NCI-H1417 (cell line): ENCODE results near the gene MGAT1.
"Not testable (repeated sequence)": the region's sequence is repeated elsewhere in the genome, so short reads cannot be mapped to it uniquely, and the experiment has no call there.

Experiments
- DNase-seq, 3 experiments: peaks; one replicate each; lab custom pipeline; 2025; lab: John Stamatoyannopoulos, UW

Gene MGAT1

GRCh38 chr5:180804129-180804618 lies 1.6 kb upstream of the MGAT1 start:
- no peak for DNase-seq

DNA sequence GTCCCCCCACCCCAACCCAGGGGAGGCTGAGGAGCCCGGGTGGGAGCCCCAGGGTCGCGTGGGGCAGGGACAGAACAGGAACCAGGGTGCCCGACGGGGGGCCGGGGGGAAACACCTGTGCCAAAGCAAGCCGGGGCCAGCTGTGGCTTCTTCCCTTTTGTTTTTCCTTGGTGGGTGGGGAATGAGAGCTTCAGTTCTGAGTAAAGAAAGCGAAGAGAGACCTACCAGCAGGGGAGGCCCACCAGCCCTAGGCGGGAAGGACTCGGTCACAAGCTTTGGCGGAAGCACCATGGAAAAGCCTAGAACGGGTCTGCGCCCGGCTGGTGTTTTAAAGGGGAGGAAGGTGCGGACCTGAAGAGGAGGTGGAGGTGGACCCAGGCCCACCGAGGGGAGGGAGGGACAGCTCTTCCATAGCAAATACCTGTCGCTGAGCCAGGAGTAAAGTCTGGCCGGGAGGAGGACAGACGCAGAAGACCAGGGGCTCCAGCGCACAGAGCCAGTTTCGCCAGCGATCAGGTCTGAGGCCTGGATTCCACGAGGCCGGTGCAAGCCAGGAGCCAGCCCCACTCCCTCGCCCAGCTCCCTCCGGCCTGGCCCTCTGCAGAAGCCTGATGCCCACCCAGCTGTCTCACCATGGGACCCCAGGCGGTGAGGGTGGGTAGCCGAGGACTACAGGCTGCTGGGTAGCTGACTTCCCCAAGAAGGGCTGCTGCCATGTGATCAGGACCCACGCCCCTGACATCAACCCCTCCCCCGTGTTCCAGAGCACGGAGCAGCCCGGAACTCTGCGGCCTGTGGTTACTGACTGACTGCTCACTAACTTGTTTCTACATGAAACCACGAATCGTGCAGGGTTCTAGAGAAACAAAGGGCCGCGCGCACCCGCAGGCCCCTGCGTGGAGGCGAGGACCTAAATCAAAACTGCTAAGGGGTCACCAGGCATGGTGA lies 849 bp upstream of the MGAT1 start:
- DNase-seq: no peak

DNA sequence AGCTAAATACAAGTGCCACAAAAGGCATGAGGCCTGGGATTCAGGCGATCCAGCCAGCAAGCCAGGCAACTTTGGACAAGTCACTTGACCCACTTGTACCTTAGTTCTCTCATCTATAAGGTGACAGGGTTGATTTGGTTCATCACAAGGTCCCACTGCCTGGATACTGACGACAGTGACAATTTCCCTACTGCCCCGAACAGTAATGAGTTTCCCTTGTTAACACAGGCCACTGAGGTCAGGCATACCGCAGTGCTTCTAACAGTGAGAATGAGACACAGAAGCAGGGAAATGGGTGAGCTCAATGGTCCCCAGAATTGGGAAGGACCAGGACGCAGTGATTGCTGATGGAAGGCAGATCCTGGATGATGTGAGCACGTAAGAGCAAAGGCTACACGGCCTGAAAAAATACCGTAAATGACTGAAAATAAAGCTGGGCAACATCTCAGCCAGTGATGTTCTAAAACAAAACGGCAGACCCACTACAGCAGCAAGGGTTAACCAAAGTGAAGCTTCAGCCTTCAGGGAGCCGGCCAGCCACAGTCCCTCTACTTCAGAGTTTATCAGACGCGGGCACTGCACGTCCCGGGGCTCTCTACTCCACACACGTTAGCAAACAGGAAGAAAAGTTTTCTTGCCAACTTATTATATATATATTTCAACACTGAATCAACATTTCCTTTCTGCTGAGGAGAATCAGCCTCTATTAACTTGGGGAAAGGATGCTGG lies 846 bp downstream of the MGAT1 start:
- DNase-seq: no peak

DNA sequence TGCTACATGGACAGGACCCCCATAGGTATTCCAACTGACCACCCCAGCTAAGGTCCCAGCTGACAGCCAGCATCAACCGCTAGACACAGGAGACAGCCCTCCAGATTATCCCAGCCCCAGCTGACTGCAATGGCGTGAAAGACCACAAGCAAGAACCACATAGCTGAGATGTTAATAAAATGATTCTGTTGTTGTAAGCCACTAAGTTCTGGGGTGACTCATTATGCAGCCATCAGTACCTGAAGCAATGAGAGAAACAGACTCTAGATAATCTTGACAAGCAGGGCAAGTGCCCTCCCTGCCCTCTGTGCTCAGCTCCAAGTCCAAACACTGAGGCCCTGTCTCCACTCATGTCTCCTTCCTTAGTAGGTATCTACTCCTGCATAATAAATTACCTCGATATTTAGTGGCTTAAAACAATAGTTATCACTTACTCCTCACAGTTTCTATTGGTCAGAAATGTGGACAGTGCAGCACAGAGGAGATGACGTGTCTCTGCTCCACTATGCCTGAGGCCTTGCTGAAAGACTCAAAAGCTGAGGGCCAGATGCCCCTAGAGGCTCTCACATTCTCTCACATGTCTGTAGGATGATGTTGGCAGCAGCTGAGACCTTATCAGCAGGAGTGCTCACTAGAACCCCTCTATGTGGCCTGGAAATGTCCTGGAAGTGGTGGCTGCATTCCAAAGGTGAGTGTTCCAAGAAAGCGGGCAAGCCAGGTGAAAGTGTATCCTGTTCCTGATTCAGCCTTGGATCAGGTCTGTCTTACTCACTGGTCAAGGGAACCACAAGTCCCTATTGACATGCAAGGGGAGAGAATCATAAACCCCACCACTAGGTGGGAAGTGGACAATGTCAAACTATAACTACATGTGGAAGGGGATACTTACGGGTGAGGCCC lies 2.5 kb downstream of the MGAT1 start:
- no peak for DNase-seq

DNA sequence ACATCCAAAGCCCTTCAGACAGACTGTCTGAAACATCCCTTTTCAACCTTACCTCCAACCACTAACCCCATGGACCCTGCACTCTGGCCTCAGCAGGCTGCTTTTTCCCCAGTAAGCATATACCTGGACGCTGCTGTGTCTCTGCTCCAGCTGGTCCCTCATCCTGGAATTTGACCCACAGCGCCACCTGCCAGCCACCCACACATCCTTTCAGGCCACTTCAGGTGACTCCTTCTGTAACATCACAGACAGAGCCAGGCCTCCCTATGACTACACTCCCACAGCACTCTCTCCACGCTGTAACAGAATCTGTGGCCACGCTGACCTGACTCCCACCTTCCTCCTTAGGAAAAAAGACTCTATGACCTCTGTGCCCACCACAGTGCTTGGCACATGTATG lies 3.4 kb downstream of the MGAT1 start:
- peak in 1 of 3 experiments; percentile 14 for DNase-seq

DNA sequence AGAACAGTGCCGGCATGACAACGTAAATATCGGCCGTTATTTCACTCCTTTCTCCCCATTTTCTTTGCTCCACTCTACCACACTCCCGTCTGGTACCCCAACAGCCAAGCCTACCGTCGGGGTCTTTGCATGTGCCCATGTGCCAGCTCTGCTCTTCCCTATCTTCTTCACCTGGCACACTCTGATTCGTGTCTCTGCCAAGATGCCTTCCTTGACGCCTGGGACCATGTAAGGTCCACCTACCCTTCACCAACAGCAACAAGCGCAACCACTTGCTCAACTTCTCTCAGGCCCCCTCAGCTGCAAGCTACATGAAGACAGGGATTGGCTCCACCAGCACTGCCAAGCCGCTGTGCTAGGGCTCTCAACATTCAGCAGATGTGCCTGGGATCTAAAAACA lies 4.4 kb downstream of the MGAT1 start:
- no peak for DNase-seq

GRCh38 chr5:180797256-180798192 lies 5.1 kb downstream of the MGAT1 start:
- no peak for DNase-seq

GRCh38 chr5:180795771-180796313 lies 6.8 kb downstream of the MGAT1 start:
- DNase-seq: no peak

- no peak for DNase-seq
These were observed 9.7 kb downstream of the MGAT1 start for GRCh38 chr5:180792965-180793287.

- no peak for DNase-seq
These were observed 10.2 kb downstream of the MGAT1 start for GRCh38 chr5:180792287-180792964.

DNA sequence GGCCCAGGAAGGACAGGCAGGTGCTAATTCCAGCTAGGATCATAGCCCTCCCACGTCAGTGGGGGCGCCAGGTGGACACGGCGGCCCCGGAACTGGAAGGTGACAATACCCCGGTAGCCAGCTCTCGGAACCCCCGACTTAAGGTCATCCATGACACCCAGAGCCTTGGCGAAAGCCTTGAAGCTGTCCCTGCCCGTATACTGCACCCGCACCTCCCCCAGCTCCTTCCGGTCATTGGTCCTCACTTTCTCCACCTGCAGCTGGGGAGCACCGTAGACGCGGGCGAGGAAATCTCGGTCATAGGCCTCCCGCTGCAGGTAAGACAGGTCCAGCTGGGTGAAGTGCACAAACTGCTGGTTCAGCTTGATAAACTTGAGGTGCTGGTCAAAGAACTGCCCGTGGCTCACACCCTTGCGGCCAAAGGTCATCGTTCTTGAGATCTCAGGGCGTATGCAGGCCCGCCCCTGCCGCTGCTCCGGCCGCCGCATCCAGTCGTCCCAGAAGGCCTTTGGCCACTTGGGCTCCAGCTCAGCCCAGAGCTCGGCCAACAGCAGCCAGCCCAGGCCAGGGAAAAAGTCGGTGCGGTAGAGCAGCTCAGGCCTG lies 10.9 kb downstream of the MGAT1 start:
- no peak for DNase-seq

GRCh38 chr5:180790524-180790923 lies 12.1 kb downstream of the MGAT1 start:
- no peak for DNase-seq

DNA sequence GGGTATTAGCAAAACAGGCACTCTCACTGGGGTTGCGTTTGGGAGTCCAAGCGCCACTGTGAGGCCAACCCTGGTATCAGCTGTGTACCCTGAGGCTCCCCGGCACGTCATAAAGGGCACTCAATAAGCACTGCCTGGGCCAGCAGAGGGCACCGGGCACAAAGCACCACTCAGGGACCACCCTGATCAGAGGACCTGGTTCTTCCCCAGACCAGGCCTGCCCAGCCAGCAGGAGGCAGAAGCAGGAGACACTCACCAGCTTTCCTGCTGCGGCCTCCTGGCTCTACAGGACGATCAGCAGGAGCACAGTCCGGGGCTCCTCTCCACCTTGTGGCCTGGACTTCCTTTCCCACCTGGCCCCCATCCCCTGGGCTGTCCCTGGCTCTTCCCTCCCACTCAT lies 12.6 kb downstream of the MGAT1 start:
- DNase-seq: no peak

DNA sequence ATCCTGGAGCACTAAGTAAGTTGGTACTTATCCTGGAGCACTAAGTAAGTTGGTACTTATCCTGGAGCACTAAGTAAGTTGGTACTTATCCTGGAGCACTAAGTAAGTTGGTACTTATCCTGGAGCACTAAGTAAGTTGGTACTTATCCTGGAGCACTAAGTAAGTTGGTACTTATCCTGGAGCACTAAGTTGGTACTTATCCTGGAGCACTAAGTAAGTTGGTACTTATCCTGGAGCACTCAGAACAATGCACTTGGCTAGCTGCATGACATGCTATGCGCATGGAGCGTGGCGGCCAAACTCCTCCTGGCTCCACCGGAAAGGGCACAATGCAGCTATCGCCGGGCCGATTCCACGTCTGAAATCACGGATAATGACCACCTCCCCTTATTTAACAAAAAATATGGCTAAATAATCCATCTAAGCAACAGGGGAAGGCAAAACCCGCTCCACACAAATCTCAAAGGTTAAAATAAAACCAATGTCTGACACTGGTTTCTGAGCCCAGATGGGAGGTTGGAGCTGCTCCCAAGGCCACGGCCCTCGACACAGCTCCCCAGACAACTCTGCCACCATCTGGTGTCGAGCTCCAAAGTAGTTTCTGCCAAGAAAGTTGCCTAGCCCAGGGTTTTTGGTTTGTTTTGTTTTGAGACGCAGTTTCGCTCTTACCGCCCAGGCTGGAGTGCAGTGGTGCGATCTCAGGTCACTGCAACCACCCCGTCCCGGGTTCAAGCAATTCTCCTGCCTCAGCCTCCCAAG lies 13.8 kb downstream of the MGAT1 start:
- DNase-seq: not testable (repeated sequence)

GRCh38 chr5:180787711-180788431 lies 14.7 kb downstream of the MGAT1 start:
- no peak for DNase-seq

DNA sequence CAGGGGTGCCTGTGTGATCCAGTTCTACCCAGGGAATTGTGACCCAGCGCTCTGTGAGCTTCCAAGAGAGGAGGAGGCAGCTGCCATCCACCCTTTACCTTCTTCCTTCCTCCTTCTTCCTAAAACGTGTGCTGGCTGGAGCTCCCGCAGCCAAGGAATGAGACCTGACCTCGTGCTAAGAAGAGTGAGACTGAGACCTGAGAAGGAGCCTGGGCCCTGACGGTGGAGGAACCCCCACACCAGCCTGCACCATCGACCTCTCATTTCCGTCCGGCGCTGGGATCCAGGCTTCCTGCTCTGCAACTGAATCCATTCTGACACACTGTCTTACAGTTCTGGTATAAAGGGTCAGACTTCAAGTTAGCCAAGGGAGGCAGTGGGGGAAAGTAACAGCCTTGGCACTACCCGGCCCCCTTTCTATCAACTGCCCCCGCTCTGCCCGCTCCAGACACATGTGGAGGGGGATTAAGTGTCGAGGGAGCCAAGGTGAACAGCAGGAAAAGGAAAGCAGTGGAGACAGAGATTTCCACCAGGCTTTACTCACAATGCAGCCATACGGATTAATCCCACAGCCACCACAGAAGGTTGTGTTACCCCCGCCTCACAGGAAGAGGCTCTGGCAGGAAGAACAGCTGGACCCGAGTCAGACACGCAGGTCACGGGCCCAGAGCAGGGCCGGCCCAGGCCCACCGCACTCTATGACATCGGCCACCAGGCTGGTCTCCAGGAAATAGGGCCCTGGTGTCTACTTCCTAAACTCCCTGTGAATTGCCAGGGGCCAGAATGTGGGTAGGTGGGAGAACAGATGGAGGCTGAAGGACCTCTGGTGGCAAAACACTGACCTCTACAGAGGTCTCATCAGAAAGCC lies 15.8 kb downstream of the MGAT1 start:
- no peak for DNase-seq

GRCh38 chr5:180785794-180786221 lies 16.8 kb downstream of the MGAT1 start:
- DNase-seq: no peak
